GM23338 (cell line): ENCODE results near the gene EIF3F.
A peak's percentile ranks its signal among the peaks of the same experiment; 100 is the strongest.

Experiments
- CTCF ChIP-seq, 2 experiments: fragments of 200-600 bp in 1 of 2; sonication (generic) in 1 of 2; conservative IDR thresholded peaks; 2 replicates each; pipeline versions ENCODE4 v1.5.1 to v1.6.1; 2016 to 2017; ENCODE audit warnings: antibody characterized with exemption in 2 of 2, low read depth in 2 of 2, mild to moderate bottlenecking in 2 of 2, moderate library complexity in 1 of 2
- ETS1 ChIP-seq: IDR thresholded peaks from 2 replicates; pipeline ENCODE4 v1.6.1; 2016; ENCODE audit warnings: antibody characterized with exemption
- EZH2 ChIP-seq: fragments of 200-600 bp; sonication (generic); IDR thresholded peaks from one replicate; pipeline ENCODE4 v1.8.0; 2017; ENCODE audit warnings: antibody characterized with exemption, mild to moderate bottlenecking, low read depth; ENCODE audit not compliant: unreplicated experiment
- POLR2AphosphoS5 ChIP-seq: IDR thresholded peaks from 2 replicates; pipeline ENCODE4 v1.6.1; 2016; ENCODE audit warnings: antibody characterized with exemption, low read depth
- ZNF331 ChIP-seq: fragments of 250-450 bp; sonication (Bioruptor Pico); IDR thresholded peaks from 2 replicates; pipeline ENCODE4 v1.5.0; 2020; ENCODE audit warnings: low read depth, mild to moderate bottlenecking, moderate library complexity

GRCh38 chr11:7967097-7967496, 20.0 kb upstream of the EIF3F start:
- TF ChIP-seq CTCF (conservative IDR thresholded peaks at IDR 0.05; ENCODE audit: low read depth in 2 of 2) = no peak
- TF ChIP-seq POLR2AphosphoS5 = peak; percentile 30; the same call in 1 of the 2 replicates
- TF ChIP-seq ZNF331 = no peak
- no peak for TF ChIP-seq EZH2
- TF ChIP-seq ETS1 = no peak
